Measurements from ENCODE around the gene TULP4. TPM values are rescaled to one million over a fixed set of nuclear protein-coding genes. Genes with fewer than 3 reads are reported as not detected.
A peak's percentile ranks its signal among the peaks of the same experiment; 100 is the strongest.

Gene TULP4
- total RNA-seq, 1 donor from 2014 or later: 105 TPM

DNA sequence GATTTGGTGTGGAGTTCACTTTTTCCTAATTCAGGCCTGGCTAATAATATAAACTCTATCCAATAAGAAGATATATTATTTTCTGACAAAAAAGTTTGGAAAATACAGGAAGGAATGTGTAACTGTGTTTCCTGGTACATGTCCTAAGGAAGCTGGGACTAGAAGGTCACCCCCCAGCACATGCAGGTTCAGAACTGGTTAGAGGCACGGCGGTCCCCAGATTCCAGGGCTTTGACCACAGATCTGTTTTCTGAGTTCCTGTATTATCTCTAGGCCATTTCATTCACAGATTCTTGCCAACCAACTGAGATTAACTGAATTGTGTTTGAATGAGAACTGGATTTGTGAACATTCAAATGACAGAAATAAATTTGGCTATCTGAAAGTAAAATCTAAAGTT lies 94.5 kb downstream of the TULP4 start:
- no peaks in the 10 kb centered on the region for H3K36me3 ChIP-seq (ENCODE audit: control insufficient read depth, insufficient read depth, low read length)
- no peaks in the 10 kb centered on the region for H3K27me3 ChIP-seq (ENCODE audit: control insufficient read depth, insufficient read depth, low read length)
- TF ChIP-seq, protein P1, sequence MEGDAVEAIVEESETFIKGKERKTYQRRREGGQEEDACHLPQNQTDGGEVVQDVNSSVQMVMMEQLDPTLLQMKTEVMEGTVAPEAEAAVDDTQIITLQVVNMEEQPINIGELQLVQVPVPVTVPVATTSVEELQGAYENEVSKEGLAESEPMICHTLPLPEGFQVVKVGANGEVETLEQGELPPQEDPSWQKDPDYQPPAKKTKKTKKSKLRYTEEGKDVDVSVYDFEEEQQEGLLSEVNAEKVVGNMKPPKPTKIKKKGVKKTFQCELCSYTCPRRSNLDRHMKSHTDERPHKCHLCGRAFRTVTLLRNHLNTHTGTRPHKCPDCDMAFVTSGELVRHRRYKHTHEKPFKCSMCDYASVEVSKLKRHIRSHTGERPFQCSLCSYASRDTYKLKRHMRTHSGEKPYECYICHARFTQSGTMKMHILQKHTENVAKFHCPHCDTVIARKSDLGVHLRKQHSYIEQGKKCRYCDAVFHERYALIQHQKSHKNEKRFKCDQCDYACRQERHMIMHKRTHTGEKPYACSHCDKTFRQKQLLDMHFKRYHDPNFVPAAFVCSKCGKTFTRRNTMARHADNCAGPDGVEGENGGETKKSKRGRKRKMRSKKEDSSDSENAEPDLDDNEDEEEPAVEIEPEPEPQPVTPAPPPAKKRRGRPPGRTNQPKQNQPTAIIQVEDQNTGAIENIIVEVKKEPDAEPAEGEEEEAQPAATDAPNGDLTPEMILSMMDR (IDR thresholded peaks at IDR 0.05; ENCODE audit: insufficient read depth, low read length, poor library complexity, severe bottlenecking): no peak
- no peak for DNase-seq (ENCODE audit: low read depth)
- no peak overlapping the region for H3K4me3 ChIP-seq (ENCODE audit: low read depth, low read length)

DNA sequence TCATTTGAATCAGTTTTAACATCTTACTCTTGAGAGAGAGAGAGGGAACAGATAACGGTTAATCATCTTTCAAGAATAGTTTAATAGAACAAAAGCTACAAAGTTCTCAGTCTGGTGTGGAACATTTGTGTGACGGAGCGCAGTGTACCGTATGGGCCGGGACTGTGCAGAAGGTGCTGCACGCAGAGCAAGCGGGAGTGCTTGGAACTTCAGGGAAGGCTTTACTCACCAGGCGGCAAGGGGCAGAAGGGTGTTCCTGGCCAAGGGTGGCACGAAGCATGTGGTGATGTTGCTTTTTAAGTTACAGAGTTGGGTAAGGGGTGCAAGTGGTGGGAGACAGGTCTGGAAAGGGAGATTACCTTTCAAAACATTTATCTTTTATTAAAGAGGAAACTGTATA lies 95.7 kb downstream of the TULP4 start:
- Histone ChIP-seq H3K36me3 (ENCODE audit: control insufficient read depth, insufficient read depth, low read length) (no peaks in the 10 kb centered on the region), H3K27me3 (ENCODE audit: control insufficient read depth, insufficient read depth, low read length) (no peaks in the 10 kb centered on the region), H3K4me3 (ENCODE audit: low read depth, low read length) (no peak overlapping the region)
- TF ChIP-seq, protein P1 (IDR thresholded peaks at IDR 0.05; ENCODE audit: insufficient read depth, low read length, poor library complexity, severe bottlenecking): no peak
- no peak for DNase-seq (ENCODE audit: low read depth)

GRCh38 chr6:158408552-158409130 lies 96.4 kb downstream of the TULP4 start:
- Histone ChIP-seq H3K36me3 (ENCODE audit: control insufficient read depth, insufficient read depth, low read length) (no peaks in the 10 kb centered on the region), H3K27me3 (ENCODE audit: control insufficient read depth, insufficient read depth, low read length) (no peaks in the 10 kb centered on the region), H3K4me3 (ENCODE audit: low read depth, low read length) (no peak overlapping the region)
- DNase-seq (ENCODE audit: low read depth): no peak
- TF ChIP-seq, protein P1 (IDR thresholded peaks at IDR 0.05; ENCODE audit: insufficient read depth, low read length, poor library complexity, severe bottlenecking): no peak

DNA sequence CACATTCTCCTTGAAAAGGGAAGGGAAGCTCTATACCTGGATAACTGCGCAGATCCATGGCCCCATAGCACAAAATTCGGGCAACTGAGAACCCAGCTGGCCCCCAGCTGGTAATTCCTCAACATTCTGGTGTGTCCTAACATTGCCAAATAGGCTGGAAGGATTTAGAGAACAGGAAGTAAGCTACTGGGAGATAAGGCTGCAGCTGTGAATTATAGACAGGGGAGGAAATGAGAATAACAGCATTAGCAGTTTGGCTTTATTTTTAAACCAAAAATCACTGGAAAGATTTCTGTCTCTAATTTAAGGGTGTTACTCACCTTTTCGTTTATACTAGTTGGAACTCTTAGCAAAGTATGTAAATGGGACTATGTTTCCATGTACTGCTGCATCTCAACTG lies 97.2 kb downstream of the TULP4 start:
- TF ChIP-seq, protein P1 (IDR thresholded peaks at IDR 0.05; ENCODE audit: insufficient read depth, low read length, poor library complexity, severe bottlenecking): no peak
- Histone ChIP-seq H3K36me3 (ENCODE audit: control insufficient read depth, insufficient read depth, low read length) (no peaks in the 10 kb centered on the region), H3K4me3 (ENCODE audit: low read depth, low read length) (no peak overlapping the region), H3K27me3 (ENCODE audit: control insufficient read depth, insufficient read depth, low read length) (no peaks in the 10 kb centered on the region)
- DNase-seq (ENCODE audit: low read depth): no peak

GRCh38 chr6:158410784-158411183 lies 98.5 kb downstream of the TULP4 start:
- TF ChIP-seq, protein P1 (IDR thresholded peaks at IDR 0.05; ENCODE audit: insufficient read depth, low read length, poor library complexity, severe bottlenecking): no peak
- no peaks in the 10 kb centered on the region for H3K36me3 ChIP-seq (ENCODE audit: control insufficient read depth, insufficient read depth, low read length)
- DNase-seq (ENCODE audit: low read depth): no peak
- H3K27me3 ChIP-seq (ENCODE audit: control insufficient read depth, insufficient read depth, low read length): no peaks in the 10 kb centered on the region
- H3K4me3 ChIP-seq (ENCODE audit: low read depth, low read length): no peak overlapping the region

GRCh38 chr6:158411998-158412397 lies 99.7 kb downstream of the TULP4 start:
- Histone ChIP-seq H3K4me3 (ENCODE audit: low read depth, low read length) (no peak overlapping the region), H3K27me3 (ENCODE audit: control insufficient read depth, insufficient read depth, low read length) (no peaks in the 10 kb centered on the region), H3K36me3 (ENCODE audit: control insufficient read depth, insufficient read depth, low read length) (no peaks in the 10 kb centered on the region)
- DNase-seq (ENCODE audit: low read depth): peak; percentile 41
- TF ChIP-seq, protein P1 (IDR thresholded peaks at IDR 0.05; ENCODE audit: insufficient read depth, low read length, poor library complexity, severe bottlenecking): no peak

Data from kidney epithelial cell (primary cell).